H9 (cell line): ENCODE data around the gene PRAMEF14. TPM values are rescaled to one million over a fixed set of nuclear protein-coding genes. Genes with fewer than 3 reads are reported as not detected.
"Not testable (repeated sequence)": the region's sequence is repeated elsewhere in the genome, so short reads cannot be mapped to it uniquely, and the experiment has no call there.

Experiments
- DNase-seq: peaks from one replicate; pipeline ENCODE4 v3.0.0-alpha.2; 2017
- H2AFZ ChIP-seq: one replicate; pipeline ENCODE4 v1.6.1; 2013; ENCODE audit warnings: mild to moderate bottlenecking, low read length, control low read depth, moderate library complexity
- H2AK5ac ChIP-seq: 2 replicates; pipeline ENCODE4 v1.6.1; 2013; ENCODE audit warnings: low read length, control low read depth, mixed read lengths; ENCODE audit not compliant: insufficient read length
- H2BK120ac ChIP-seq: one replicate; pipeline ENCODE4 v1.6.1; 2013; ENCODE audit warnings: low read depth, mild to moderate bottlenecking, low read length, control low read depth, inconsistent platforms; ENCODE audit not compliant: poor library complexity, severe bottlenecking
- H2BK12ac ChIP-seq: 2 replicates; pipeline ENCODE4 v1.6.1; 2013; ENCODE audit warnings: low read length, control low read depth, mixed read lengths, low read depth; ENCODE audit not compliant: insufficient read length
- H2BK15ac ChIP-seq: 2 replicates; pipeline ENCODE4 v1.6.1; 2013; ENCODE audit warnings: low read depth, low read length, control low read depth
- H2BK20ac ChIP-seq: one replicate; pipeline ENCODE4 v1.6.1; 2013; ENCODE audit warnings: low read depth, mild to moderate bottlenecking, low read length, control low read depth, inconsistent platforms; ENCODE audit not compliant: poor library complexity, severe bottlenecking
- H2BK5ac ChIP-seq: 2 replicates; pipeline ENCODE4 v1.6.1; 2013; ENCODE audit warnings: low read length, control low read depth, mixed read lengths; ENCODE audit not compliant: insufficient read length
- H3K14ac ChIP-seq: 2 replicates; pipeline ENCODE4 v1.6.1; 2013; ENCODE audit warnings: low read length, control low read depth; ENCODE audit not compliant: insufficient read depth
- H3K18ac ChIP-seq: 2 replicates; pipeline ENCODE4 v1.6.1; 2013; ENCODE audit warnings: low read depth, mild to moderate bottlenecking, mixed read lengths, low read length, control low read depth; ENCODE audit not compliant: insufficient read length
- H3K23ac ChIP-seq: 2 replicates; pipeline ENCODE4 v1.6.1; 2013; ENCODE audit warnings: low read length, control low read depth, mixed read lengths, low read depth; ENCODE audit not compliant: insufficient read length
- H3K23me2 ChIP-seq: 2 replicates; pipeline ENCODE4 v1.6.1; 2013; ENCODE audit warnings: low read depth, mild to moderate bottlenecking, mixed read lengths, low read length, control low read depth; ENCODE audit not compliant: insufficient read length, poor library complexity, severe bottlenecking
- H3K27ac ChIP-seq: 2 replicates; pipeline ENCODE4 v1.5.1; 2013; ENCODE audit warnings: low read length, control low read depth, mixed read lengths, low read depth; ENCODE audit not compliant: insufficient read length
- H3K27me3 ChIP-seq: 2 replicates; pipeline ENCODE4 v1.6.1; 2013; ENCODE audit warnings: low read length, control low read depth, inconsistent platforms; ENCODE audit not compliant: insufficient read depth
- H3K4ac ChIP-seq: 2 replicates; pipeline ENCODE4 v1.6.1; 2013; ENCODE audit warnings: low read depth, mild to moderate bottlenecking, control low read depth, inconsistent platforms, low read length, moderate library complexity
- H3K4me1 ChIP-seq: 2 replicates; pipeline ENCODE4 v1.6.1; 2013; ENCODE audit warnings: low read length, control low read depth, inconsistent platforms; ENCODE audit not compliant: insufficient read depth
- H3K4me2 ChIP-seq: 2 replicates; pipeline ENCODE4 v1.6.1; 2013; ENCODE audit warnings: low read length, control low read depth, mixed read lengths; ENCODE audit not compliant: insufficient read length, insufficient read depth
- H3K56ac ChIP-seq: 2 replicates; pipeline ENCODE4 v1.6.1; 2013; ENCODE audit warnings: low read depth, mild to moderate bottlenecking, mixed read lengths, low read length, control low read depth; ENCODE audit not compliant: insufficient read length
- H3K79me1 ChIP-seq: 2 replicates; pipeline ENCODE4 v1.6.1; 2013; ENCODE audit warnings: low read depth, mild to moderate bottlenecking, moderate library complexity, low read length, control low read depth, inconsistent platforms; ENCODE audit not compliant: insufficient read depth, poor library complexity, severe bottlenecking
- H3K79me2 ChIP-seq: 2 replicates; pipeline ENCODE4 v1.6.1; 2013; ENCODE audit warnings: low read length, control low read depth, inconsistent platforms; ENCODE audit not compliant: insufficient read depth
- H3K9ac ChIP-seq: 2 replicates; pipeline ENCODE4 v1.6.1; 2013; ENCODE audit warnings: low read length, control low read depth, mixed read lengths; ENCODE audit not compliant: insufficient read length; ENCODE audit errors: extremely low read depth
- H3K9me3 ChIP-seq: one replicate; pipeline ENCODE4 v1.6.1; 2013; ENCODE audit warnings: low read depth, low read length, inconsistent platforms; ENCODE audit not compliant: control insufficient read depth
- H3T11ph ChIP-seq: one replicate; pipeline ENCODE4 v1.6.1; 2013; ENCODE audit warnings: mild to moderate bottlenecking, low read length, control low read depth, inconsistent platforms
- H4K20me1 ChIP-seq: one replicate; pipeline ENCODE4 v1.6.1; 2013; ENCODE audit not compliant: control insufficient read depth, insufficient read length, insufficient read depth
- H4K5ac ChIP-seq: 2 replicates; pipeline ENCODE4 v1.6.1; 2013; ENCODE audit warnings: low read depth, mild to moderate bottlenecking, mixed read lengths, low read length, control low read depth; ENCODE audit not compliant: insufficient read length
- H4K8ac ChIP-seq: replicated peaks from 2 replicates; pipeline ENCODE4 v1.6.1; 2013; ENCODE audit warnings: low read length, control low read depth, mixed read lengths, low read depth; ENCODE audit not compliant: insufficient read length
- H4K91ac ChIP-seq: 2 replicates; pipeline ENCODE4 v1.6.1; 2013; ENCODE audit warnings: low read depth, mild to moderate bottlenecking, moderate library complexity, mixed read lengths, low read length, control low read depth; ENCODE audit not compliant: insufficient read length
- H3K27ac Mint-ChIP-seq, 3 experiments: 2 replicates in 2 of 3; 3 replicates in 1 of 3; pipeline ENCODE4 v1.8.0; 2020 to 2021; ENCODE audit warnings: mixed read lengths in 3 of 3, mild to moderate bottlenecking in 1 of 3, moderate library complexity in 1 of 3
- H3K27me3 Mint-ChIP-seq: 2 replicates; pipeline ENCODE4 v1.8.0; 2021; ENCODE audit warnings: low read depth, mild to moderate bottlenecking, moderate library complexity, mixed read lengths
- H3K36me3 Mint-ChIP-seq, 3 experiments: 2 replicates in 2 of 3; 3 replicates in 1 of 3; pipeline ENCODE4 v1.8.0; 2020 to 2021; ENCODE audit warnings: low read depth in 3 of 3, mixed read lengths in 3 of 3; ENCODE audit not compliant: insufficient read depth in 1 of 3
- H3K4me1 Mint-ChIP-seq, 2 experiments: 2 replicates each; pipeline ENCODE4 v1.8.0; 2020; ENCODE audit warnings: mixed read lengths in 2 of 2
- H3K4me3 Mint-ChIP-seq, 2 experiments: 2 replicates in 1 of 2; 3 replicates in 1 of 2; pipeline ENCODE4 v1.8.0; 2020 to 2021; ENCODE audit warnings: mild to moderate bottlenecking in 2 of 2, mixed read lengths in 2 of 2, moderate library complexity in 1 of 2
- H3K9me3 Mint-ChIP-seq, 2 experiments: 2 replicates in 1 of 2; 3 replicates in 1 of 2; pipeline ENCODE4 v1.8.0; 2020; ENCODE audit warnings: mild to moderate bottlenecking in 2 of 2, mixed read lengths in 2 of 2, moderate library complexity in 1 of 2
- WGBS: extraction: QIAGEN DNeasy Blood & Tissue Kit; methylation state at CpG from one replicate; pipeline ENCODE4 v1.1.7; 2013; ENCODE audit warnings: missing lambda C conversion rate, low lambda C conversion rate, mixed read lengths; ENCODE audit not compliant: insufficient read length; ENCODE audit errors: extremely low coverage; 5-methylcytosine and 5-hydroxymethylcytosine counted together
- total RNA-seq: library from RNA; stranded (reverse); gene quantifications from 2 replicates; pipeline ENCODE4 v1.2.1, GENCODE V29; 2021

The PRAMEF14 gene
- total RNA-seq, 1 experiment from 2014 or later = not detected

- not testable (repeated sequence) for H3K23me2 ChIP-seq, H3K79me1 ChIP-seq, H3K27ac Mint-ChIP-seq, H3K4me2 ChIP-seq, H2BK15ac ChIP-seq, H4K91ac ChIP-seq, H2BK120ac ChIP-seq, H3K4me1 ChIP-seq, H3K56ac ChIP-seq, H3K27ac ChIP-seq, DNase-seq, H3K79me2 ChIP-seq, H2AK5ac ChIP-seq, H3K27me3 Mint-ChIP-seq, H3K4me1 Mint-ChIP-seq, H3K14ac ChIP-seq, H3K4me3 Mint-ChIP-seq, H3K4ac ChIP-seq, H2BK5ac ChIP-seq, H2BK12ac ChIP-seq, H4K8ac ChIP-seq, H3K27me3 ChIP-seq, H3K18ac ChIP-seq, H4K5ac ChIP-seq, H3K23ac ChIP-seq, H2AFZ ChIP-seq, H4K20me1 ChIP-seq, H3T11ph ChIP-seq, H3K9ac ChIP-seq, H2BK20ac ChIP-seq
- peaks cover 81 to 86% of the 10 kb centered on the region in 2 experiments for H3K9me3 Mint-ChIP-seq
- peaks cover 56% of the 10 kb centered on the region for H3K9me3 ChIP-seq
- H3K36me3 Mint-ChIP-seq = peaks cover 3 to 16% (median 11%) of the 10 kb centered on the region in 3 experiments; a peak in 6 of 7 replicates
Observed at GRCh38 chr1:13389332-13389731, 42.4 kb upstream of the PRAMEF14 start, which contains the start of gene PRAMEF17. PRAMEF17 (plus strand) TSS chr1:13389632; CDS start chr1:13389658, 26 bp downstream.

- not testable (repeated sequence) for H2BK15ac ChIP-seq, H2BK5ac ChIP-seq, H3K79me2 ChIP-seq, H3K79me1 ChIP-seq, H3K4me1 Mint-ChIP-seq, H2AFZ ChIP-seq, H3K4me2 ChIP-seq, H4K8ac ChIP-seq, H3K4ac ChIP-seq, H3K56ac ChIP-seq, H2BK12ac ChIP-seq, H3K23ac ChIP-seq, H3K27me3 Mint-ChIP-seq, H3T11ph ChIP-seq, H3K4me3 Mint-ChIP-seq, H3K18ac ChIP-seq, H3K9ac ChIP-seq, H2AK5ac ChIP-seq, H2BK120ac ChIP-seq, H4K5ac ChIP-seq, H3K27ac ChIP-seq, H3K4me1 ChIP-seq, H3K27me3 ChIP-seq, H4K91ac ChIP-seq, DNase-seq, H2BK20ac ChIP-seq, H3K27ac Mint-ChIP-seq, H3K23me2 ChIP-seq, H4K20me1 ChIP-seq, H3K14ac ChIP-seq
- peaks cover 31% of the 10 kb centered on the region for H3K9me3 ChIP-seq
- no CpG with 5 or more reads among the region's 3 CpGs for WGBS
- Mint-ChIP-seq H3K9me3 (peaks cover 65 to 82% of the 10 kb centered on the region in 2 experiments), H3K36me3 (peaks cover 0 to 13% (median 5%) of the 10 kb centered on the region in 3 experiments; a peak in 5 of 7 replicates)
Observed at GRCh38 chr1:13380380-13380779, 33.4 kb upstream of the PRAMEF14 start.
